Mesothelial cell of epicardium (in vitro differentiated cells): ENCODE measurements around the gene RANBP3L. TPM values are rescaled to one million over a fixed set of nuclear protein-coding genes. Genes with fewer than 3 reads are reported as not detected.

ENCODE experiments used
- DNase-seq, 2 experiments: peaks; one replicate each; pipeline ENCODE4 v3.0.0; 2021; ENCODE audit warnings: low spot score in 2 of 2; ENCODE audit not compliant: unreplicated experiment in 2 of 2
- H3K27ac Mint-ChIP-seq: 2 replicates; pipeline ENCODE4 v1.8.0; 2021; ENCODE audit warnings: mixed read lengths
- H3K27me3 Mint-ChIP-seq: 2 replicates; pipeline ENCODE4 v1.8.0; 2021; ENCODE audit warnings: low read depth, mixed read lengths
- H3K36me3 Mint-ChIP-seq: 2 replicates; pipeline ENCODE4 v1.8.0; 2021; ENCODE audit warnings: mixed read lengths
- H3K4me1 Mint-ChIP-seq: 2 replicates; pipeline ENCODE4 v1.8.0; 2021; ENCODE audit warnings: mixed read lengths
- H3K4me3 Mint-ChIP-seq: 2 replicates; pipeline ENCODE4 v1.8.0; 2021; ENCODE audit warnings: mild to moderate bottlenecking, moderate library complexity, mixed read lengths
- H3K9me3 Mint-ChIP-seq: 2 replicates; pipeline ENCODE4 v1.8.0; 2021; ENCODE audit warnings: mixed read lengths
- total RNA-seq: library from RNA; stranded (reverse); gene quantifications from 3 replicates; pipeline ENCODE4 v1.2.1, GENCODE V29; 2021
- TF ChIP-seq, protein P1 (sequence below): fragments of 200-600 bp; sonication (generic); IDR thresholded peaks from one replicate; pipeline ENCODE4 v1.5.0; 2021; ENCODE audit warnings: antibody characterized with exemption; ENCODE audit not compliant: unreplicated experiment

Gene RANBP3L
- total RNA-seq, 1 donor from 2014 or later: 1.0 TPM

DNA sequence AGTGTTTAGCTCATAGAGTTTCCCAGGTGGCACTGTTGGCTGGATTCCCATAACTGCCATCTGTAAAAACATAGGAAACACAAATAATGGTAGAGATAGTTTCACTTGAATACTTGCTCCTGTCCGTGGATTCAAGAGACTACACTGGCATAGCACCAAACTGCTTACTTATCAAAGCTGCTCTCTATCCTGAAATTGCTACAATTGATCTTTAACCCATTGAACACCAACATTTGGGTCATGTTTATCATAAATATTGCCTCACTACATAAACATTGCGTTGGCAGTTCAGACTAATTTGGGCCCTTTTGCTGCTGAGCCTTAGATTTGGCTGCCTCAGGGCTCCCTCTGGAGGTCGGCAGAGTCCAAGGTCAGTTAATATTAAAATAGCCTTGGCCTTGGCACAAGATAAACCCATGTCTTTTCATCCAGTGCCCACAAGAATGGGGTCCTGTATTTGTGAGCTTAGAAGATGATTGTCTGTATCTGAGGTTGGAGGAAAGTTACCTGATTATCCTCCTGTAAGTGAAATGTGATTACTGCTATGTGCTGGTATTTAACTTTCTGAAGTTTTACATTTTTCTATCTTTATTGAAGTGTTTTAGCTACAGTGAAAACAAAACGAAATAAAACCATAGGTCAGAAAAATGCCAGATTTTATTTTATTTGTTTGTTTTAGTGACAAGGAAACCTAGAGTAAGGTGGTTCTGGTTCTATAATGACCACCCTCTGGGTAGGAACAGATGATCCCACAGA, 4.0 kb upstream of the RANBP3L start:
- Mint-ChIP-seq H3K4me3 (no peak overlapping the region), H3K9me3 (peaks cover 1% of the 10 kb centered on the region), H3K27ac (no peak overlapping the region), H3K27me3 (peaks cover 2% of the 10 kb centered on the region), H3K36me3 (no peaks in the 10 kb centered on the region), H3K4me1 (peaks cover 21% of the 10 kb centered on the region)
- peak in 1 of 2 experiments; percentile 42 for DNase-seq
- TF ChIP-seq, protein P1, sequence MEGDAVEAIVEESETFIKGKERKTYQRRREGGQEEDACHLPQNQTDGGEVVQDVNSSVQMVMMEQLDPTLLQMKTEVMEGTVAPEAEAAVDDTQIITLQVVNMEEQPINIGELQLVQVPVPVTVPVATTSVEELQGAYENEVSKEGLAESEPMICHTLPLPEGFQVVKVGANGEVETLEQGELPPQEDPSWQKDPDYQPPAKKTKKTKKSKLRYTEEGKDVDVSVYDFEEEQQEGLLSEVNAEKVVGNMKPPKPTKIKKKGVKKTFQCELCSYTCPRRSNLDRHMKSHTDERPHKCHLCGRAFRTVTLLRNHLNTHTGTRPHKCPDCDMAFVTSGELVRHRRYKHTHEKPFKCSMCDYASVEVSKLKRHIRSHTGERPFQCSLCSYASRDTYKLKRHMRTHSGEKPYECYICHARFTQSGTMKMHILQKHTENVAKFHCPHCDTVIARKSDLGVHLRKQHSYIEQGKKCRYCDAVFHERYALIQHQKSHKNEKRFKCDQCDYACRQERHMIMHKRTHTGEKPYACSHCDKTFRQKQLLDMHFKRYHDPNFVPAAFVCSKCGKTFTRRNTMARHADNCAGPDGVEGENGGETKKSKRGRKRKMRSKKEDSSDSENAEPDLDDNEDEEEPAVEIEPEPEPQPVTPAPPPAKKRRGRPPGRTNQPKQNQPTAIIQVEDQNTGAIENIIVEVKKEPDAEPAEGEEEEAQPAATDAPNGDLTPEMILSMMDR: peak; percentile 36

DNA sequence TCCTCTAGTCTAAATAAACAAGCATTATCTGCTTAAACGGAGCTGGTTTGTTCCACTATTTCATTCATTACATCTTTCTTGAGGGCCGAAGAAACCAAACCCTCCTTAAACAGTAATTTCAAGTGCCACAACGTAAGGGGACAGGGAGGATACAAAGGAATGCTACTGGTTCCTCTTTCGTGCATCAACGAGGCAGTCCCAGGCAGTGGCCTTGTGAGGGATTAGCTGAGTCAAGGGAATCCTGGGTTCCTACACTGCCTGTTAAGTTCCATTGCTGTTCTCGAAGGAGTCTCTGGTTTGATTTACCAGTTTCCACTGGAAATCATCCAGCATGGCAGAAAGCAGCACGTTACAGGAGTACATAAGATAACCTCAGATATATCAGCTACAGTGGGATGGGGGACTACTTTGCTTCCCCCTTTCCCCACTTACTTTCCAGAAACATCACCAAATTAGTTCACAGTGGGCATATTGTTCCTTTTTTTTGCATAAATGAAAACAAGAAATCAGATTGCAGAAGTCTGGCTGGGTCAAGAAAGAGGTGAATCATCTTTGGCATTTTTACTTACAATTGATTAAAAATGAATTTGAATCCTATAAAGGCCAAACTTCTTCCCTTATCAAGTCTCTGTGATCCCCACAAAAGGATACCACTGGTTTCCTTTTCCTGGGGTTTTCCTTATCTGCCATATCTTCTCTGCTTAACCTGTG, 2.5 kb upstream of the RANBP3L start:
- H3K4me3 Mint-ChIP-seq: no peak overlapping the region
- H3K36me3 Mint-ChIP-seq: no peaks in the 10 kb centered on the region
- no peak overlapping the region for H3K27ac Mint-ChIP-seq
- H3K27me3 Mint-ChIP-seq: peaks cover 1% of the 10 kb centered on the region
- TF ChIP-seq, protein P1: no peak
- DNase-seq: no peak
- peaks cover 26% of the 10 kb centered on the region for H3K4me1 Mint-ChIP-seq
- H3K9me3 Mint-ChIP-seq: no peaks in the 10 kb centered on the region

- Mint-ChIP-seq H3K27ac (peak overlapping the region; percentile 83), H3K27me3 (no peaks in the 10 kb centered on the region), H3K4me1 (peaks cover 26% of the 10 kb centered on the region), H3K9me3 (peaks cover 2% of the 10 kb centered on the region), H3K36me3 (no peaks in the 10 kb centered on the region), H3K4me3 (no peak overlapping the region)
- TF ChIP-seq, protein P1: no peak
- DNase-seq: no peak
Measured at GRCh38 chr5:36300927-36301540, 668 bp downstream of the RANBP3L start.

DNA sequence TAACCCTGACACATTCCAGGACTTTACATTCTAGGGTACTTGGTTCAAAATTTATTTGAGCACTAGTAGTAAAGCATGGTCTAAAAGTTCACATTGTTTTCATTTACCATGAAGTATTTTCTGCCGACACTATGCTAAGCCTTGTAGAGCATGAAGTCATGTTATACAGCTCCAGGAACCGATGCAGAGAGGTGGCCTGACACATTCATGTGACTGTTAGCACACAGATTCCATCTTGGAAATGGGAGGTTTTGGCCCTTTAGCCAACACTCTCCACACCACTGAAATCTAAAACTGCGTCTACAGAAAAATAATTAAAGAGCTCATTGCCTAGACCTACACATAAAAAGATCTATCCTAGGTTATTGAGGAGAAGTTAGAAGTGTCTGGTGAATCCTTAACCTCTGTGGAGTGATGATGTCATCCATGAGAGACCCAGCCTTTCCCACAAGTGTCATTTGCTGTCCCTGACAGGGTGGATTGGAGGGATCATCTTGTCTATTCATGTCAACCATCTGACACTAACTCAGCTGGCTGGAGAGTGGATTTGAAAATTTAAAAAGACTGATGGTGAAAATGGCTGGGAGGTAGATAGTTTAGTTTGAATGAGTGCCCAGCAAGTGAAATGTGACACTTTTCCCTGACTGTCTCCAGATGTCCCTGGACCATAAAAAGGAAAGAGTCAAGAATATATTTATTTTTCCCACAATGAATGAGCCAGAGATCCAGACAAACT, 1.3 kb downstream of the RANBP3L start:
- no peak for DNase-seq
- Mint-ChIP-seq H3K4me3 (no peak overlapping the region), H3K27ac (no peak overlapping the region), H3K27me3 (no peaks in the 10 kb centered on the region), H3K9me3 (peaks cover 3% of the 10 kb centered on the region), H3K36me3 (no peaks in the 10 kb centered on the region), H3K4me1 (peaks cover 23% of the 10 kb centered on the region)
- TF ChIP-seq, protein P1: no peak

- peaks cover 3% of the 10 kb centered on the region for H3K9me3 Mint-ChIP-seq
- H3K27ac Mint-ChIP-seq: no peak overlapping the region
- peaks cover 23% of the 10 kb centered on the region for H3K4me1 Mint-ChIP-seq
- TF ChIP-seq, protein P1: no peak
- H3K36me3 Mint-ChIP-seq: no peaks in the 10 kb centered on the region
- no peak for DNase-seq
- H3K4me3 Mint-ChIP-seq: no peak overlapping the region
- no peaks in the 10 kb centered on the region for H3K27me3 Mint-ChIP-seq
Measured at GRCh38 chr5:36298552-36298951, 3.1 kb downstream of the RANBP3L start.
